ENCODE data around the gene TMEM82. TPM values are rescaled to one million over a fixed set of nuclear protein-coding genes. Genes with fewer than 3 reads are reported as not detected.

Gene TMEM82
- total RNA-seq, 2 experiments from 2014 or later: not detected

GRCh38 chr1:15767941-15768340 lies 25.6 kb downstream of the TMEM82 start:
- no peaks in the 10 kb centered on the region for H3K4me1 ChIP-seq (ENCODE audit: insufficient read depth, low read length)
- no peaks in the 10 kb centered on the region for H3K36me3 ChIP-seq (ENCODE audit: insufficient read depth, low read length)
- intact Hi-C loops (cut with DNase I, micrococcal nuclease): no loop called here
- ChIA-PET POLR2A (no interaction called here), CTCF (no interaction called here)
- Mint-ChIP-seq H3K36me3 (ENCODE audit: low read depth) (no peaks in the 10 kb centered on the region), H3K9me3 (no peaks in the 10 kb centered on the region), H3K27ac (no peak overlapping the region), H3K27me3 (peaks cover 17% of the 10 kb centered on the region), H3K4me1 (ENCODE audit: low read depth) (no peaks in the 10 kb centered on the region), H3K4me3 (no peak overlapping the region)
- no peaks in the 10 kb centered on the region for H3K9me3 ChIP-seq (ENCODE audit: control insufficient read depth in 1 of 2, insufficient read depth in 1 of 2, low read length in 2 of 2)
- no peak for TF ChIP-seq CTCF (IDR thresholded peaks at IDR 0.05)
- H3K27me3 ChIP-seq (ENCODE audit: control insufficient read depth in 1 of 2, insufficient read depth in 2 of 2, low read length in 2 of 2): peaks cover 3 to 8% of the 10 kb centered on the region in 2 experiments
- DNase-seq (no peak), ATAC-seq (ENCODE audit: poor library complexity) (no peak)
- no peak overlapping the region for H3K4me3 ChIP-seq (ENCODE audit: low read length)
- no peak overlapping the region for H3K27ac ChIP-seq (ENCODE audit: low read depth in 1 of 2, low read length in 2 of 2)

- peaks cover 3 to 8% of the 10 kb centered on the region in 2 experiments for H3K27me3 ChIP-seq (ENCODE audit: control insufficient read depth in 1 of 2, insufficient read depth in 2 of 2, low read length in 2 of 2)
- ATAC-seq (ENCODE audit: poor library complexity): no peak
Measured at GRCh38 chr1:15768388-15768787, 26.1 kb downstream of the TMEM82 start.

GRCh38 chr1:15770313-15770962 lies 28.1 kb downstream of the TMEM82 start:
- H3K9me3 Mint-ChIP-seq: no peaks in the 10 kb centered on the region
- no peak overlapping the region for H3K27ac Mint-ChIP-seq

More at GRCh38 chr1:15768388-15768787, 26.1 kb downstream of the TMEM82 start:
- no peak for TF ChIP-seq CTCF (IDR thresholded peaks at IDR 0.05)
- CTCF ChIA-PET: no interaction called here
- POLR2A ChIA-PET: no interaction called here
- no peaks in the 10 kb centered on the region for H3K36me3 ChIP-seq (ENCODE audit: insufficient read depth, low read length)
- H3K27ac ChIP-seq (ENCODE audit: low read depth in 1 of 2, low read length in 2 of 2): no peak overlapping the region
- no peak overlapping the region for H3K4me3 Mint-ChIP-seq
- H3K4me3 ChIP-seq (ENCODE audit: low read length): no peak overlapping the region
- H3K27me3 Mint-ChIP-seq: peaks cover 17% of the 10 kb centered on the region
- no peaks in the 10 kb centered on the region for H3K4me1 ChIP-seq (ENCODE audit: insufficient read depth, low read length)
- no peaks in the 10 kb centered on the region for H3K9me3 ChIP-seq (ENCODE audit: control insufficient read depth in 1 of 2, insufficient read depth in 1 of 2, low read length in 2 of 2)
- intact Hi-C loops (cut with DNase I, micrococcal nuclease): no loop called here
- DNase-seq: no peak
- H3K36me3 Mint-ChIP-seq (ENCODE audit: low read depth): no peaks in the 10 kb centered on the region
- H3K9me3 Mint-ChIP-seq: no peaks in the 10 kb centered on the region
- no peaks in the 10 kb centered on the region for H3K4me1 Mint-ChIP-seq (ENCODE audit: low read depth)
- no peak overlapping the region for H3K27ac Mint-ChIP-seq

More at GRCh38 chr1:15770313-15770962, 28.1 kb downstream of the TMEM82 start:
- no peak for TF ChIP-seq CTCF (IDR thresholded peaks at IDR 0.05)
- DNase-seq: no peak
- intact Hi-C loops (cut with DNase I, micrococcal nuclease): no loop called here
- Mint-ChIP-seq H3K36me3 (ENCODE audit: low read depth) (no peaks in the 10 kb centered on the region), H3K4me3 (no peak overlapping the region), H3K4me1 (ENCODE audit: low read depth) (no peaks in the 10 kb centered on the region), H3K27me3 (peaks cover 9% of the 10 kb centered on the region)
- no peaks in the 10 kb centered on the region for H3K9me3 ChIP-seq (ENCODE audit: control insufficient read depth in 1 of 2, insufficient read depth in 1 of 2, low read length in 2 of 2)
- H3K4me3 ChIP-seq (ENCODE audit: low read length): no peak overlapping the region
- ChIA-PET CTCF (interaction anchor here (1.4 kb wide), 1 partner anchor 21 kb away, joined by 4 read pairs; no protein-coding TSS in a partner anchor), POLR2A (no interaction called here)
- no peak for ATAC-seq (ENCODE audit: poor library complexity)
- no peak overlapping the region for H3K27ac ChIP-seq (ENCODE audit: low read depth in 1 of 2, low read length in 2 of 2)
- no peaks in the 10 kb centered on the region for H3K4me1 ChIP-seq (ENCODE audit: insufficient read depth, low read length)
- H3K36me3 ChIP-seq (ENCODE audit: insufficient read depth, low read length): no peaks in the 10 kb centered on the region
- H3K27me3 ChIP-seq (ENCODE audit: control insufficient read depth in 1 of 2, insufficient read depth in 2 of 2, low read length in 2 of 2): peaks cover 3 to 8% of the 10 kb centered on the region in 2 experiments

All from CD4-positive, alpha-beta T cell (primary cell).